PC-9 (cell line): Measurements from ENCODE around the gene MACROD2.

Source experiments
- CTCF ChIP-seq: fragments of 200-600 bp; sonication (generic); conservative IDR thresholded peaks from 2 replicates; pipeline ENCODE4 v1.6.1; 2017; ENCODE audit warnings: mixed run types, antibody characterized with exemption, mild to moderate bottlenecking, moderate library complexity
- EZH2 ChIP-seq: fragments of 200-600 bp; sonication (generic); IDR thresholded peaks from 2 replicates; pipeline ENCODE4 v1.8.0; 2017; ENCODE audit warnings: antibody characterized with exemption, low read depth

GRCh38 chr20:14807224-14807623 is 811.9 kb downstream of the MACROD2 start:
- no peak for TF ChIP-seq CTCF
- no peak for TF ChIP-seq EZH2
